ENCODE results near the gene RBM47. TPM values are rescaled to one million over a fixed set of nuclear protein-coding genes. Genes with fewer than 3 reads are reported as not detected.

The RBM47 gene
- total and polyA plus RNA-seq, 8 donors: 21.9 to 110 (median 28.0) TPM

DNA sequence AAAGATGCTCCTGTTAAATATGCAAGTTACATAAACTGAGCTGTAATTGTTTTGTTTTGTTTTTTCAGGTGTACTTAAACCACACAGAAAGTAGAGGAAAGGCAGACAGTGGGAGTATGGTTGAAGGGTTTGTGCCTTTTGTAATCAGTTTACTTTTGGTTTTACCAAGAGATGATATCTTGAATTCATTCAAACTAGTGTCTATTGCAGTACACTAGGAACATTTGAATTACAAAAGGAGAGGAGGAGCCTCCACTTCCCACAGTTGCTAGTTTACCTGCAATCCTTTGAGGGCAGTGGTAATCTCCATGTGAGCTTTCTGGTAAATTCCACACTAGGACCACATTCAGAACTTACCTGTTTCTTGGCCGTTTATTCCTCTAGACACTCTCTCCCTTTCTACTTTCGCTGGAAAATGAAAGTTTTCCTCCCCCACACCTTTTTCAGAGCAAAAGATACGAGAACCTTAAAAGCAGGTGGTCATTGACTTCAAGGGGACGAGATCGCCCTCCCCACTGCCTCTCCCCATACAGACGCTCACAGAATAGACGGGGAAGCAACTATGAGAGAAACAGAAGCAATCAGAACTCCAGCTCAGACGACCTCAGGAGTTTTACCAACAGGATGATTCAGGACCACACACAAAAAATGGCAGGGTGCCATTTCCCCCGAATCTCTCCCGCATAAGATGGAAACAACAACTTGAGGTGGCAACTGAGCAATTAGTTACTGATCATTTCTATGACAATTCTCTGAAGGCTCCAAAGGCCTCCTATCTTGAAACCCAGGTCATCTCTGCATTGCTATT lies 3.3 kb downstream of the RBM47 start:
- H3K9me3 ChIP-seq: no peaks in the 10 kb centered on the region
- peaks cover 0 to 12% of the 10 kb centered on the region in 2 donors for H3K36me3 ChIP-seq
- peaks cover 0 to 18% of the 10 kb centered on the region in 2 donors for H3K27me3 ChIP-seq
- peak overlapping the region; percentile 6 to 48 for H3K27ac ChIP-seq
- DNase-seq (no peak), ATAC-seq (no peak)
- peak overlapping the region in 1 of 2 donors; percentile 61 for H3K4me3 ChIP-seq
- TF ChIP-seq, protein P1, sequence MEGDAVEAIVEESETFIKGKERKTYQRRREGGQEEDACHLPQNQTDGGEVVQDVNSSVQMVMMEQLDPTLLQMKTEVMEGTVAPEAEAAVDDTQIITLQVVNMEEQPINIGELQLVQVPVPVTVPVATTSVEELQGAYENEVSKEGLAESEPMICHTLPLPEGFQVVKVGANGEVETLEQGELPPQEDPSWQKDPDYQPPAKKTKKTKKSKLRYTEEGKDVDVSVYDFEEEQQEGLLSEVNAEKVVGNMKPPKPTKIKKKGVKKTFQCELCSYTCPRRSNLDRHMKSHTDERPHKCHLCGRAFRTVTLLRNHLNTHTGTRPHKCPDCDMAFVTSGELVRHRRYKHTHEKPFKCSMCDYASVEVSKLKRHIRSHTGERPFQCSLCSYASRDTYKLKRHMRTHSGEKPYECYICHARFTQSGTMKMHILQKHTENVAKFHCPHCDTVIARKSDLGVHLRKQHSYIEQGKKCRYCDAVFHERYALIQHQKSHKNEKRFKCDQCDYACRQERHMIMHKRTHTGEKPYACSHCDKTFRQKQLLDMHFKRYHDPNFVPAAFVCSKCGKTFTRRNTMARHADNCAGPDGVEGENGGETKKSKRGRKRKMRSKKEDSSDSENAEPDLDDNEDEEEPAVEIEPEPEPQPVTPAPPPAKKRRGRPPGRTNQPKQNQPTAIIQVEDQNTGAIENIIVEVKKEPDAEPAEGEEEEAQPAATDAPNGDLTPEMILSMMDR (IDR thresholded peaks at IDR 0.05): no peak
- peaks cover 6 to 64% of the 10 kb centered on the region in 2 donors for H3K4me1 ChIP-seq
- intact Hi-C loops (cut with DNase I): no loop called here

DNA sequence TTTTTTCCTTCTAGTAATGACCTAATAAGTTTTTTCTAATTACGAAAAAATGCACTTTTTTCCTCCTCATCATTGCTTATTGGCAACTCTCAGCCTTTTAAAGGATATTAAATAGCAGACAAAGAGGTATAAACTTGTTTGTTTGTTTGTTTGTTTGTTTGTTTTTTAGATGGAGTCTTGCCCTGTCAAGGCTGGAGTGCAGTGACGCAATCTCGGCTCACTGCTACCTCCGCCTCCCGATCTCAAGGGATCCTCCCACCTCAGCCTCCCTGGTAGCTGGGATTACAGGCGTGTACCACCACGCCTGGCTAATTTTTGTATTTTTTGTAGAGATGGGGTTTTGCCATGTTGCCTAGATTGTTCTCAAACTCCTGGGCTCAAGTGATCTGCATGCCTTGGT lies 6.0 kb downstream of the RBM47 start:
- intact Hi-C loops (cut with DNase I): no loop called here
- Histone ChIP-seq H3K4me1 (peaks cover 11 to 80% of the 10 kb centered on the region in 2 donors), H3K4me3 (no peak overlapping the region), H3K27ac (no peak overlapping the region), H3K36me3 (peaks cover 0 to 12% of the 10 kb centered on the region in 2 donors), H3K27me3 (no peaks in the 10 kb centered on the region), H3K9me3 (no peaks in the 10 kb centered on the region)
- ATAC-seq (no peak), DNase-seq (no peak)
- TF ChIP-seq, protein P1 (IDR thresholded peaks at IDR 0.05): no peak

DNA sequence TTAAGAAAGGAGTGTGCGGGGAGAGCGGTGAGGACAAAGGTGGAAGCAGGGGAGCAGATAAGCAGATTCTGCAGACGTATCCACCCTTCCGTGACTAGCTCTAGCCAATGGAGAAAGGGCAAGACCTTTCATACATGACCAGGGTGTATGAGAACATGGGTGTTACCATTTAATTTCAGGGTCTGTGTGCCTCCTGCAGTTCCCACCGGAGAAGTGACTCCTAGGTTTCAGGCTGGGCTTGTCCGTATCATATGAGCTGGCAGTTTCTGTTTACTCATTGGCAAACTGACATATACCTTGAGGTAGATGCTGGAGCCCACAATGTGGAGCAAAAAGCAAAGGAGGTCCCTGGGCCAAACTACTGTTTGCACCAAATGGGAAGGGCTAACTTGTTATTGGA lies 6.8 kb downstream of the RBM47 start:
- ATAC-seq: no peak
- intact Hi-C loops (cut with DNase I): no loop called here
- Histone ChIP-seq H3K27me3 (no peaks in the 10 kb centered on the region), H3K9me3 (no peaks in the 10 kb centered on the region), H3K36me3 (peaks cover 0 to 12% of the 10 kb centered on the region in 2 donors), H3K4me3 (no peak overlapping the region), H3K4me1 (peaks cover 11 to 87% of the 10 kb centered on the region in 2 donors), H3K27ac (peak overlapping the region in 1 of 2 donors; percentile 77)
- no peak for DNase-seq
- TF ChIP-seq, protein P1 (IDR thresholded peaks at IDR 0.05): no peak

DNA sequence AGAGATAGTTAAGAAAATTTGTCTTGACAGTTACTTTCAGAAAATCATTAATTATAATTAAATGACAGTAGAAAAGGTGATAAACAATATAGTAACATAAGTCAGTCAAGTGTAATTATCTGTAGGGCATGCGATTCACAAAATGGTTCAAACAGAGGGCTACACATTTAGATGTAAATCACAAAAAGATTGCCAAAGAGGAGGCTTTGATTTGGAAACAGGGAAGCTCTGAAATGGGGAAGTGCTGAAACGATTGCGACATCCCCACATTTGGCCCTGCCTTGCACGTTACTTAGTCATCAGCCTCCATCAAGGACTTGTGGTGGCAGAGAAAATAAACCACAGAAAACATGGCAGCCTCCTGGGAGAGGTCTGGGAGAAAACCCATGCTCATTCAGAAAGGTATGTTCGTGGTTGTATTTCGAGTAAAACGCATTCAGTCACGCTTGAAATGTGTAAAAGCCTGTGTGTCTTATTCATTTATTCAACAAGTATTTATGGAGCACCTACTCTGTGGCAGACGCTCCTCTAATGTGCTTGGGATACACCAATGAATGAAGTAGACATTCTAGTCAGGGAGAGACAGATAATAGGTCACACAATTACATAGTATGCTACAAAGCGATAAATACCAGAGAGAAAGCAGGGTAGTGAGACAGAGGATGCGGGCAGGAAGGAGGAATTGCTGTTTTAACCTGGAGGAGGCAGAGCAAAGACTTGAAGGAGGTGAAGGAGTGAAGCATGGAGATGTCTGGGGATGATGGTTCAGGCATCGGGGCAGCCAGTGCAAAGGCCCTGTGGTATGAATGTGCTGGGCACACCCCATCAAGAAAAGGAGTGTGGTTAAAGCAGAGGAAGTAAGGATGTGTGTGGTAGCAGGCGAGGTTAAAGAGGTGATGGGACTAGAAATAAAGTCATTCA lies 7.8 kb downstream of the RBM47 start:
- DNase-seq (peak; percentile 42 to 90 (median 76)), ATAC-seq (peak; percentile 90)
- H3K4me3 ChIP-seq: no peak overlapping the region
- intact Hi-C loops (cut with DNase I): no loop called here
- peaks cover 0 to 12% of the 10 kb centered on the region in 2 donors for H3K36me3 ChIP-seq
- no peaks in the 10 kb centered on the region for H3K27me3 ChIP-seq
- TF ChIP-seq, protein P1 (IDR thresholded peaks at IDR 0.05): peak in 1 of 2 donors; percentile 10
- H3K4me1 ChIP-seq: peaks cover 11 to 84% of the 10 kb centered on the region in 2 donors
- H3K9me3 ChIP-seq: no peaks in the 10 kb centered on the region
- H3K27ac ChIP-seq: peak overlapping the region; percentile 60 to 77

DNA sequence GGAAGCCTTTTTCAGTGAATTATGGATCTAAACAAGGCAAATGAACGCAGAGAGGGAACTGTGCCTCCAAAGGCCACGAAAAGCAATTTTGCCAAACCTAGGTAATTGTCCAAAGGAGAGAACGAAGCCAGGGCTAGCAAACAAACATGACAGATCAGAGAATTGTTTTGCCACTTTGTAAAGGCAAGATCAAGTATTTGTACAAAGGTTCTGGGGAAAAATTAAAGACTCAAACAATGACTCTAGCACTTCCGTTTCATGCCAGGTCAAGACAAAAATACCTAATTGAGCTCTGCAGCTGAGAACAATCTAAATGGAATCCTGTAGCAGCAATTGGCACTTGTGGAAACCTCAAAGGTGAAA lies 8.5 kb downstream of the RBM47 start:
- TF ChIP-seq, protein P1 (IDR thresholded peaks at IDR 0.05): no peak
- Histone ChIP-seq H3K4me1 (peaks cover 7 to 78% of the 10 kb centered on the region in 2 donors), H3K27me3 (no peaks in the 10 kb centered on the region), H3K27ac (peak overlapping the region; percentile 60 to 77), H3K36me3 (peaks cover 0 to 12% of the 10 kb centered on the region in 2 donors), H3K9me3 (no peaks in the 10 kb centered on the region), H3K4me3 (no peak overlapping the region)
- DNase-seq (no peak), ATAC-seq (peak; percentile 17)
- intact Hi-C loops (cut with DNase I): no loop called here
